ENCODE results near the gene ANAPC2.
A peak's percentile ranks its signal among the peaks of the same experiment; 100 is the strongest.

Gene ANAPC2

GRCh38 chr9:137215196-137215986, 27.0 kb upstream of the ANAPC2 start:
- DNase-seq = no peak

GRCh38 chr9:137214620-137215019, 26.3 kb upstream of the ANAPC2 start:
- DNase-seq = no peak

GRCh38 chr9:137213160-137214060, 25.1 kb upstream of the ANAPC2 start:
- no peak for DNase-seq

GRCh38 chr9:137212520-137212919, 24.2 kb upstream of the ANAPC2 start:
- no peak for DNase-seq

- DNase-seq = no peak
Observed at GRCh38 chr9:137211532-137211931, 23.2 kb upstream of the ANAPC2 start.

- DNase-seq = no peak
Observed at GRCh38 chr9:137206602-137207001, 18.2 kb upstream of the ANAPC2 start.

- peak; percentile 88 for DNase-seq
Observed at GRCh38 chr9:137205126-137206069, 17.0 kb upstream of the ANAPC2 start, which contains the start of the genes NDOR1 and TMEM203. Gene NDOR1, plus strand, starts transcription at chr9:137205700. Its CDS starts 78 bp downstream, at chr9:137205778. Gene TMEM203, minus strand, starts transcription at chr9:137205648. Its CDS starts 234 bp downstream, at chr9:137205414.

- DNase-seq = no peak
Observed at GRCh38 chr9:137204731-137205125, 16.4 kb upstream of the ANAPC2 start.

- no peak for DNase-seq
Observed at GRCh38 chr9:137202966-137203365, 14.6 kb upstream of the ANAPC2 start.

GRCh38 chr9:137201205-137201868, 13.0 kb upstream of the ANAPC2 start:
- no peak for DNase-seq

- peak; percentile 86 for DNase-seq
Observed at GRCh38 chr9:137200311-137201204, 12.2 kb upstream of the ANAPC2 start, which contains the start of gene TPRN. Gene TPRN, minus strand, starts transcription at chr9:137200741. Its CDS starts 30 bp downstream, at chr9:137200711.

- no peak for DNase-seq
Observed at GRCh38 chr9:137199411-137200121, 11.2 kb upstream of the ANAPC2 start.

GRCh38 chr9:137198902-137199283, 10.5 kb upstream of the ANAPC2 start:
- no peak for DNase-seq

- no peak for DNase-seq
Observed at GRCh38 chr9:137198051-137198901, 9.9 kb upstream of the ANAPC2 start.

- no peak for DNase-seq
Observed at GRCh38 chr9:137195525-137196220, 7.3 kb upstream of the ANAPC2 start.

- no peak for DNase-seq
Observed at GRCh38 chr9:137194909-137195308, 6.5 kb upstream of the ANAPC2 start.

GRCh38 chr9:137194388-137194787, 6.0 kb upstream of the ANAPC2 start:
- DNase-seq = no peak

- no peak for DNase-seq
Observed at GRCh38 chr9:137193771-137194170, 5.4 kb upstream of the ANAPC2 start.
